ENCODE data around the gene ABCA2.

DNA sequence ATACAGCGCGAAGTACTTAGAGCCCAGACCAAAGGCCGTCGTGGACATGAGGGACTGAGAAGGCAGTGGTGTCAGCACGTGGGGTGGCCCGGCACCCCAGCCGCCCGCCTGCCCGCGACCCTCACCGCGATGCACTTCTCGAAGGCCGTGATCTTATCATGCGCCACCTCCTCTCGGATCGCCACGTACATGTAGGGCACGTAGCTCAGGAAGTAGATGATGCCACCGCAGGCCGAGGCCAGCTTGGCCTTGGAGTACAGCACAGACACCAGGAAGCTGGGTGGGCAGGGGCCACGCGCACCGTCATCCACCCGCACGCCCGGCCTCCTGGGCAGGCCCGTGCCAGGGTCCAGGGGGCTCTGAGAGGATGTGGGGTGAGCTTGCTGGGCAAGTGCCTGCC is 11.0 kb downstream of the ABCA2 start:
- TF ChIP-seq SIN3A (IDR thresholded peaks at IDR 0.05; ENCODE audit: borderline replicate concordance, insufficient read depth, low read depth, low read length) (no peak), TCF7L2 (IDR thresholded peaks at IDR 0.05; ENCODE audit: low read depth, low read length) (no peak), POLR2AphosphoS5 (IDR thresholded peaks at IDR 0.05; ENCODE audit: low read depth, low read length) (no peak)
- TF ChIP-seq, protein P1, sequence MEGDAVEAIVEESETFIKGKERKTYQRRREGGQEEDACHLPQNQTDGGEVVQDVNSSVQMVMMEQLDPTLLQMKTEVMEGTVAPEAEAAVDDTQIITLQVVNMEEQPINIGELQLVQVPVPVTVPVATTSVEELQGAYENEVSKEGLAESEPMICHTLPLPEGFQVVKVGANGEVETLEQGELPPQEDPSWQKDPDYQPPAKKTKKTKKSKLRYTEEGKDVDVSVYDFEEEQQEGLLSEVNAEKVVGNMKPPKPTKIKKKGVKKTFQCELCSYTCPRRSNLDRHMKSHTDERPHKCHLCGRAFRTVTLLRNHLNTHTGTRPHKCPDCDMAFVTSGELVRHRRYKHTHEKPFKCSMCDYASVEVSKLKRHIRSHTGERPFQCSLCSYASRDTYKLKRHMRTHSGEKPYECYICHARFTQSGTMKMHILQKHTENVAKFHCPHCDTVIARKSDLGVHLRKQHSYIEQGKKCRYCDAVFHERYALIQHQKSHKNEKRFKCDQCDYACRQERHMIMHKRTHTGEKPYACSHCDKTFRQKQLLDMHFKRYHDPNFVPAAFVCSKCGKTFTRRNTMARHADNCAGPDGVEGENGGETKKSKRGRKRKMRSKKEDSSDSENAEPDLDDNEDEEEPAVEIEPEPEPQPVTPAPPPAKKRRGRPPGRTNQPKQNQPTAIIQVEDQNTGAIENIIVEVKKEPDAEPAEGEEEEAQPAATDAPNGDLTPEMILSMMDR (IDR thresholded peaks at IDR 0.05) = no peak
- TF ChIP-seq, protein P2, sequence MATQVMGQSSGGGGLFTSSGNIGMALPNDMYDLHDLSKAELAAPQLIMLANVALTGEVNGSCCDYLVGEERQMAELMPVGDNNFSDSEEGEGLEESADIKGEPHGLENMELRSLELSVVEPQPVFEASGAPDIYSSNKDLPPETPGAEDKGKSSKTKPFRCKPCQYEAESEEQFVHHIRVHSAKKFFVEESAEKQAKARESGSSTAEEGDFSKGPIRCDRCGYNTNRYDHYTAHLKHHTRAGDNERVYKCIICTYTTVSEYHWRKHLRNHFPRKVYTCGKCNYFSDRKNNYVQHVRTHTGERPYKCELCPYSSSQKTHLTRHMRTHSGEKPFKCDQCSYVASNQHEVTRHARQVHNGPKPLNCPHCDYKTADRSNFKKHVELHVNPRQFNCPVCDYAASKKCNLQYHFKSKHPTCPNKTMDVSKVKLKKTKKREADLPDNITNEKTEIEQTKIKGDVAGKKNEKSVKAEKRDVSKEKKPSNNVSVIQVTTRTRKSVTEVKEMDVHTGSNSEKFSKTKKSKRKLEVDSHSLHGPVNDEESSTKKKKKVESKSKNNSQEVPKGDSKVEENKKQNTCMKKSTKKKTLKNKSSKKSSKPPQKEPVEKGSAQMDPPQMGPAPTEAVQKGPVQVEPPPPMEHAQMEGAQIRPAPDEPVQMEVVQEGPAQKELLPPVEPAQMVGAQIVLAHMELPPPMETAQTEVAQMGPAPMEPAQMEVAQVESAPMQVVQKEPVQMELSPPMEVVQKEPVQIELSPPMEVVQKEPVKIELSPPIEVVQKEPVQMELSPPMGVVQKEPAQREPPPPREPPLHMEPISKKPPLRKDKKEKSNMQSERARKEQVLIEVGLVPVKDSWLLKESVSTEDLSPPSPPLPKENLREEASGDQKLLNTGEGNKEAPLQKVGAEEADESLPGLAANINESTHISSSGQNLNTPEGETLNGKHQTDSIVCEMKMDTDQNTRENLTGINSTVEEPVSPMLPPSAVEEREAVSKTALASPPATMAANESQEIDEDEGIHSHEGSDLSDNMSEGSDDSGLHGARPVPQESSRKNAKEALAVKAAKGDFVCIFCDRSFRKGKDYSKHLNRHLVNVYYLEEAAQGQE (IDR thresholded peaks at IDR 0.05; ENCODE audit: insufficient read depth in 1 of 2, low read depth in 2 of 2, low read length in 1 of 2) = no peak
